ENCODE results near the gene BTBD16.

DNA sequence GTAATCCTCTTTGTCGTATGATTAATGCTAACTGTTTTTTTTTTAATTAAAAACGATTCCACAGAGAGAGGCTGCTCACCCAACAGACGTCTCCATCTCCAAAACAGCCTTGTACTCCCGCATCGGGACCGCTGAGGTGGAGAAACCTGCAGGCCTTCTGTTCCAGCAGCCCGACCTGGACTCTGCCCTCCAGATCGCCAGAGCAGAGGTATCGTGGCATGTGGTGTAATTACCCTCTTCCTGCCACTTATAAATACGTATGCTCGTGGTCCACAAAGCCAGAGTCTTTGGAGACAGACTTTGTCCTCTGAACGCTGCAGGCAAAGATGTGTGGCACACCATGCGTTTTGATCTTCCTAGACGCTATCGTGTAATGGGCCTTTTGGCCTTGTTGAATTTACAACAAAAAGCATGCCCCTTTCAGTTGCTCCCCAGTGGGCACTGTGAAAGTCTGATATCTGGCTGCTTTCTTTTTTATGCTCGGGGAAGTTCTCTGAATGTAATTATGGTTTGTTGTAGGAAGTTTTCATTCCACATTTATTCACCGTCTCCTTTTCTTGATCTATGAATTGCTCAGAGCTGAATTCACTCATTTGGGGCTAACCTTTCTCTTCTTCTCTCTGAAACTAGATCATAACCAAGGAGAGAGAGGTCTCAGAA is 33.6 kb upstream of the BTBD16 start:
- TF ChIP-seq ZNF274 (IDR thresholded peaks at IDR 0.05; ENCODE audit: low read depth, low read length): no peak
- no peak for TF ChIP-seq YY1 (IDR thresholded peaks at IDR 0.05; ENCODE audit: insufficient read depth, insufficient read length)
